Measurements from ENCODE around the gene SMNDC1.
"Not testable (repeated sequence)": the region's sequence is repeated elsewhere in the genome, so short reads cannot be mapped to it uniquely, and the experiment has no call there.

Gene SMNDC1

DNA sequence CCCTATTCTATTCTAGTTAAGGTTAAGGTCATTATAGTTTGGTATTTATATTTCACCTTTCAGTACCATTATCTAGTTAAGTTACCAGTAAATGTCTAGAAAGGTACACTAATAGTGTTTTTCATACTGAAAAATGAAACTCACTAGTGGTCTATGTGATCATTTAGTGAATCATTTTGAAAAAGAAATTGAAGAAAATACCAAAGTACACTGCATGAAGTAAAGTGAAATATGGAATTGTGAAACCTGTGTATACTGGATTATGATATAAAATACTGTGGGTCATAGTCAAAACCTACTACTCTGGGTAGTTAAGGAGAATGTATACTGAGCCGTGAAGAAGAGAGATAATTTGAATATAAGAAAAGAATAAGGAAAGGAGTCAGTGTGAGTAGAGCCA, 53.3 kb downstream of the SMNDC1 start:
- not testable (repeated sequence) for DNase-seq (ENCODE audit: low read depth in 2 of 2)

DNA sequence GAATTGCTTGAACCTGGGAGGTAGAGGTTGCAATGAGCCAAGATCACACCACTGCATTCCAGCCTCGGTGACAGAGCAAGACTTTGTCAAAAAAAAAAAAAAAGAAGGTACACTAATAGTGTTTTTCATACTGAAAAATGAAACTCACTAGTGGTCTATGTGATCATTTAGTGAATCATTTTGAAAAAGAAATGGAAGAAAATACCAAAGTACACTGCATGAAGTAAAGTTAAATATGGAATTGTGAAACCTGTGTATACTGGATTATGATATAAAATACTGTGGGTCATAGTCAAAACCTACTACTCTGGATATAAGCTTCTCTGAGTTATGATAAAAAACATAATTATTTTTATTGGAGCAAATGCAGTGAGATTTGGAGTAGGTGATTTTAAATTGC, 55.2 kb downstream of the SMNDC1 start:
- DNase-seq (ENCODE audit: low read depth in 2 of 2) = not testable (repeated sequence)

DNA sequence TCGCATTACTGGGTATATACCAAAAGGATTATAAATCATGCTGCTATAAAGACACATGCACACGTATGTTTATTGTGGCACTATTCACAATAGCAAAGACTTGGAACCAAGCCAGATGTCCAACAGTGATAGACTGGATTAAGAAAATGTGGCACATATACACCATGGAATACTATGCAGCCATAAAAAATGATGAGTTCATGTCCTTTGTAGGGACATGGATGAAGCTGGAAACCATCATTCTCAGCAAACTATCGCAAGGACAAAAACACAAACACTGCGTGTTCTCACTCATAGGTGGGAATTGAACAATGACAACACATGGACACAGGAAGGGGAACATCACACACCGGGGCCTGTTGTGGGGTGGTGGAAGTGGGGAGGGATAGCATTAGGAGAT, 56.9 kb downstream of the SMNDC1 start:
- not testable (repeated sequence) for DNase-seq (ENCODE audit: low read depth in 2 of 2)

DNA sequence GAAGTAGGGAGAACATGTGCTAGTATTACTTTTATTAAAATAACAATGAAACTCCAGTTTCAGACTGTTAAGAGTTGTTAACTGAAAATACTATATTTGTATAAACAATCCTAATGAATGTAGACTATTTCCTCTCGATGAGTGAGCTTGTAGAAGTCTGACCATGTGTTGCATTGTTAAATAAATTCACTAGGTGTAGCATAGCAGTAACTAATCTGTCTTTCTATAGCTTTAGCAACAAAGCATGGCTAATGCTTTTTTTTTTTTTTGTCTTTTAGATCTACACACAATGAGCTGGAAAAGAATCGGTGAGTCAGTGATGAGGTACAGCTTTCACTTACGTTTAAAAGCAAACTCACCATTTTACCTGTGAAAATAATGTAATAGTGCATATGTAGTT, 60.2 kb downstream of the SMNDC1 start:
- no peak for DNase-seq (ENCODE audit: low read depth in 2 of 2)

DNA sequence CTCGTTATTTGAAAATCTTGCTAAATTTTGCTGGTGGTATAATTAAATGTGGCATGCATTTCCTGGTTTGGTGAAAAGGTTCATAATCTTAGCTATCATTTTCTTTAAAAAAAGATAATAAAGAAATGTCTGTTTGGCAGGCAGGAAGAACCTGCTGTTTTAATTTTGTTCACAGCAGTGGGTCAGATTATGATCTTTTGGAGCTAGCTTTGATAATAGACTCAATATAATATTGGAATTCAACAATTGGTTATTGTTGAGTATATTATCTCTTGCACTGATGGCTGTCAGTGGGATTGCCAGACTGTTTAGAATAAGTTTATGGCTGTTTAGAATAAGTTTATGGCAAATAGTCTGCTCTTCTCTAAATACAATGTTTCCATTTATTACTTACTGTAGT, 62.2 kb downstream of the SMNDC1 start:
- DNase-seq (ENCODE audit: low read depth in 2 of 2) = no peak

DNA sequence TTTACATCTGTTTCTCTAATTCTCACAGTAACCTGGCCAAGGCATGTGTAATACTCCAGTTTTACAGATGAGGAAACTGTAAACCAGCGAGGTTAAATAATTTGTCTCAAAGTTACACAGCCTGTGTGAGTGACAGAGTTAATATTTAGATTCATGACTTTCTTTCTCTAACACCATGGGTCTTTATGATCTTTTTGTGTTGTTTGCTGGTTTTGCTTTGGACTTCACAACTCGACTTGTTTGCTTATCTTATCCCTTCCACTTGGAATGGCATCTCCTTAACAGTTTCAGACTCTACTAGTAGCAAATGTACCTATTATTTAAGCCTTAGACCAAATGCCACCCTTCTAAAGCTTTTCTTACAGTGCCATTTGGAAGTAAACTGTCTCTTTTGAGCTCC, 62.9 kb downstream of the SMNDC1 start:
- no peak for DNase-seq (ENCODE audit: low read depth in 2 of 2)

DNA sequence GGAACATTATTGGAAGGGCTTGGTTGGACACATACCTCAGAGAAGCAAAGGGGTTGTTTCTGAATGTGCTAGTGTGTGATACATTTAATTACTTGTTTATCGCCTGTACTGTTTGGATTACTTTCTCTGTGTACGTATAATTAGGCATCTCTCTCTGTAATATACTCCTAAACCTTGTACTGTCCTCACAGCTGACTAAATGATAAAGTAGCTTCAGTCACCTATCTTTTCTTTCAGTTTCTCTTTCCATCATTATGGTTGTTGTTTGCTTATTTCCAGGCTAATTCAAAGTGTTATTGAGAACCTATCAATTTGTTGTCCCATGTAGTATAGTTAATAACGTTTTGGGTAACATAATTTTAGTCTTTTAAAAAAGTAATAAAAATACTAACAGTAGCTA, 63.3 kb downstream of the SMNDC1 start:
- DNase-seq (ENCODE audit: low read depth in 2 of 2) = no peak
